ENCODE results near the gene DICER1.

DNA sequence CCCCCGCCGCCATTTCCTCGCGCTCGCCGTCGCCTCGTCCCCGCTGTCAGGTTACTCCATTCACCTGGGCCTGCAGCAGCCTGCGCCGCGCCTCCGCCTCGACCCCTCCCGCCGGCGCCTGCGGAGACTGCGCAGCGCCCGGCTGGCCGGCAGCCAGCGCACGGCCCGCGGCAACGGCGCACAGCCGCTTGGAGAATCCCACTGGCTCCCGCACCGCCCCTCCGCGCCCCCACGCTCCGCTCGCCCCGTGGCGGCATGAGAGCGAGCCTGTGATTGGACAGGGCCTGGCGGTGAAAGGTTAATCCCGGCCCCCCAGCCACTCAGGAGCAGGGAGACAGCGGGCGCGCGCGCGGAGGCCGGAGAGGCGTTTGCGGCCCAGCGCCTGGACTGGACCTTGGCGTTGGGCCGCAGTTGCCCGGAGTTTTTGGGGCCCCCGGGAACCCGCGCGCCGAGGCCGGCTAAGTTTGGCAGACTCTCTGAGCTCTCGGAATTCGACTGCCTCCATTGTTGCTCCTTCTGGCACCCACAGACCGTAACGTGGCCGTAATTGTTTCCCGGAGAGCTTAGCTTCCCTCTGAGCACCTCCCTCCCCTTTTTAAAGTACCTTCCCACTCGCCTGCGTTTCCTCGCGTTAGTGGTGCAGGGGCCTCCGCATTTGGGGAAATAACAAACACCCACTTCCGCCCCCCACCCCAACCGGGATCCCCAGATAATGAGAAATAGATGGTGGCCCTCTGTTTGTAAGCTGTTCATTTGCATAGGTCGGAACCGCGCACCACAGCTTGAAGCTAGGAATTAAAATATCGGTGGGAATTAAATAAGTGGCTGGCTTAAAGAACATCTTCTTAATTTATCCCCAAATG lies at the start of gene DICER1:
- TF ChIP-seq, protein P1, sequence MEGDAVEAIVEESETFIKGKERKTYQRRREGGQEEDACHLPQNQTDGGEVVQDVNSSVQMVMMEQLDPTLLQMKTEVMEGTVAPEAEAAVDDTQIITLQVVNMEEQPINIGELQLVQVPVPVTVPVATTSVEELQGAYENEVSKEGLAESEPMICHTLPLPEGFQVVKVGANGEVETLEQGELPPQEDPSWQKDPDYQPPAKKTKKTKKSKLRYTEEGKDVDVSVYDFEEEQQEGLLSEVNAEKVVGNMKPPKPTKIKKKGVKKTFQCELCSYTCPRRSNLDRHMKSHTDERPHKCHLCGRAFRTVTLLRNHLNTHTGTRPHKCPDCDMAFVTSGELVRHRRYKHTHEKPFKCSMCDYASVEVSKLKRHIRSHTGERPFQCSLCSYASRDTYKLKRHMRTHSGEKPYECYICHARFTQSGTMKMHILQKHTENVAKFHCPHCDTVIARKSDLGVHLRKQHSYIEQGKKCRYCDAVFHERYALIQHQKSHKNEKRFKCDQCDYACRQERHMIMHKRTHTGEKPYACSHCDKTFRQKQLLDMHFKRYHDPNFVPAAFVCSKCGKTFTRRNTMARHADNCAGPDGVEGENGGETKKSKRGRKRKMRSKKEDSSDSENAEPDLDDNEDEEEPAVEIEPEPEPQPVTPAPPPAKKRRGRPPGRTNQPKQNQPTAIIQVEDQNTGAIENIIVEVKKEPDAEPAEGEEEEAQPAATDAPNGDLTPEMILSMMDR (IDR thresholded peaks at IDR 0.05; ENCODE audit: insufficient read depth, low read depth, low read length) = no peak
- TF ChIP-seq EZH2 (IDR thresholded peaks at IDR 0.05; ENCODE audit: insufficient read depth, low read length) = no peak

Data from astrocyte (in vitro differentiated cells and primary cell).